ENCODE measurements around the gene PPM1L.

PPM1L gene

GRCh38 chr3:160765211-160765610, 9.2 kb downstream of the PPM1L start:
- no peak for DNase-seq (ENCODE audit: low read depth)

GRCh38 chr3:160768031-160768430, 12.0 kb downstream of the PPM1L start:
- DNase-seq (ENCODE audit: low read depth): no peak

- DNase-seq (ENCODE audit: low read depth): no peak
Measured at GRCh38 chr3:160768918-160769317, 12.9 kb downstream of the PPM1L start.

- DNase-seq (ENCODE audit: low read depth): no peak
Measured at GRCh38 chr3:160771811-160772459, 15.9 kb downstream of the PPM1L start.

GRCh38 chr3:160773722-160774121, 17.7 kb downstream of the PPM1L start:
- DNase-seq (ENCODE audit: low read depth): no peak

- no peak for DNase-seq (ENCODE audit: low read depth)
Measured at GRCh38 chr3:160774172-160774571, 18.1 kb downstream of the PPM1L start.

GRCh38 chr3:160778480-160778879, 22.4 kb downstream of the PPM1L start:
- DNase-seq (ENCODE audit: low read depth): no peak

- DNase-seq (ENCODE audit: low read depth): no peak
Measured at GRCh38 chr3:160779040-160779439, 23.0 kb downstream of the PPM1L start.

- no peak for DNase-seq (ENCODE audit: low read depth)
Measured at GRCh38 chr3:160780245-160780644, 24.2 kb downstream of the PPM1L start.

GRCh38 chr3:160781402-160781801, 25.4 kb downstream of the PPM1L start:
- no peak for DNase-seq (ENCODE audit: low read depth)

GRCh38 chr3:160781863-160782262, 25.8 kb downstream of the PPM1L start:
- DNase-seq (ENCODE audit: low read depth): no peak

- no peak for DNase-seq (ENCODE audit: low read depth)
Measured at GRCh38 chr3:160784853-160785252, 28.8 kb downstream of the PPM1L start.

- DNase-seq (ENCODE audit: low read depth): no peak
Measured at GRCh38 chr3:160790726-160791125, 34.7 kb downstream of the PPM1L start.

GRCh38 chr3:160792540-160792939, 36.5 kb downstream of the PPM1L start:
- DNase-seq (ENCODE audit: low read depth): no peak

- DNase-seq (ENCODE audit: low read depth): no peak
Measured at GRCh38 chr3:160793722-160794252, 37.8 kb downstream of the PPM1L start.

GRCh38 chr3:160796089-160796812, 40.2 kb downstream of the PPM1L start:
- no peak for DNase-seq (ENCODE audit: low read depth)

GRCh38 chr3:160796813-160797164, 40.8 kb downstream of the PPM1L start:
- DNase-seq (ENCODE audit: low read depth): no peak

- no peak for DNase-seq (ENCODE audit: low read depth)
Measured at GRCh38 chr3:160797356-160797755, 41.3 kb downstream of the PPM1L start.

GRCh38 chr3:160801386-160802118, 45.5 kb downstream of the PPM1L start:
- no peak for DNase-seq (ENCODE audit: low read depth)

GRCh38 chr3:160804762-160805161, 48.7 kb downstream of the PPM1L start:
- no peak for DNase-seq (ENCODE audit: low read depth)

GRCh38 chr3:160806094-160806493, 50.1 kb downstream of the PPM1L start:
- no peak for DNase-seq (ENCODE audit: low read depth)

- no peak for DNase-seq (ENCODE audit: low read depth)
Measured at GRCh38 chr3:160806686-160807085, 50.7 kb downstream of the PPM1L start.

- no peak for DNase-seq (ENCODE audit: low read depth)
Measured at GRCh38 chr3:160808838-160809237, 52.8 kb downstream of the PPM1L start.

Measured in activated T-helper 9 cell treated with anti-CD3 and anti-CD28 coated beads, Interleukin-2, amount 50 U/mL, for 16 hours (primary cell).